ENCODE results near the gene SPSB3.

DNA sequence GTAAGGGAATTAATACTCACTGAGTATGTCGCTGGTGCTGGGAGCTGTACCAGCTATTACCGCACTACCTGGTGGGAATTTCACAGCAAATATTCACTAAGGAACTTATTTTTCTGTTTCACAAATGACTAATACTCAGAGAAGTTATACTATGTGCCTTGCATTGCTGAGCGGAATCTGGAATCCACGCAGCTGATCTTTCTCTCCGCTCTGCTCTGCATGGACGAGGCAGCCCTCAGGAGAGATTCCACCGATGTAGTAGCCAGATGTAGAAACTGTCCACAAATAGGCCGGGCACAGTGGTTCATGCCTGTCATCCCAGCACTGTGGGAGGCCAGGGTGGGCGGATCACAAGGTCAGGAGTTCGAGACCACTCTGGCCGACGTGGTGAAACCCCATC, 28.2 kb downstream of the SPSB3 start:
- no peak for TF ChIP-seq CTCF (IDR thresholded peaks at IDR 0.05; ENCODE audit: low read depth, low read length, missing input control)
- no peak for TF ChIP-seq TAF1 (conservative IDR thresholded peaks at IDR 0.05)
- TF ChIP-seq SP1 (IDR thresholded peaks at IDR 0.05): no peak
- TF ChIP-seq RAD21 (IDR thresholded peaks at IDR 0.05): no peak
- TF ChIP-seq ZBTB33 (IDR thresholded peaks at IDR 0.05): no peak
- TF ChIP-seq HNF4G (IDR thresholded peaks at IDR 0.05): no peak
- TF ChIP-seq, protein P1, sequence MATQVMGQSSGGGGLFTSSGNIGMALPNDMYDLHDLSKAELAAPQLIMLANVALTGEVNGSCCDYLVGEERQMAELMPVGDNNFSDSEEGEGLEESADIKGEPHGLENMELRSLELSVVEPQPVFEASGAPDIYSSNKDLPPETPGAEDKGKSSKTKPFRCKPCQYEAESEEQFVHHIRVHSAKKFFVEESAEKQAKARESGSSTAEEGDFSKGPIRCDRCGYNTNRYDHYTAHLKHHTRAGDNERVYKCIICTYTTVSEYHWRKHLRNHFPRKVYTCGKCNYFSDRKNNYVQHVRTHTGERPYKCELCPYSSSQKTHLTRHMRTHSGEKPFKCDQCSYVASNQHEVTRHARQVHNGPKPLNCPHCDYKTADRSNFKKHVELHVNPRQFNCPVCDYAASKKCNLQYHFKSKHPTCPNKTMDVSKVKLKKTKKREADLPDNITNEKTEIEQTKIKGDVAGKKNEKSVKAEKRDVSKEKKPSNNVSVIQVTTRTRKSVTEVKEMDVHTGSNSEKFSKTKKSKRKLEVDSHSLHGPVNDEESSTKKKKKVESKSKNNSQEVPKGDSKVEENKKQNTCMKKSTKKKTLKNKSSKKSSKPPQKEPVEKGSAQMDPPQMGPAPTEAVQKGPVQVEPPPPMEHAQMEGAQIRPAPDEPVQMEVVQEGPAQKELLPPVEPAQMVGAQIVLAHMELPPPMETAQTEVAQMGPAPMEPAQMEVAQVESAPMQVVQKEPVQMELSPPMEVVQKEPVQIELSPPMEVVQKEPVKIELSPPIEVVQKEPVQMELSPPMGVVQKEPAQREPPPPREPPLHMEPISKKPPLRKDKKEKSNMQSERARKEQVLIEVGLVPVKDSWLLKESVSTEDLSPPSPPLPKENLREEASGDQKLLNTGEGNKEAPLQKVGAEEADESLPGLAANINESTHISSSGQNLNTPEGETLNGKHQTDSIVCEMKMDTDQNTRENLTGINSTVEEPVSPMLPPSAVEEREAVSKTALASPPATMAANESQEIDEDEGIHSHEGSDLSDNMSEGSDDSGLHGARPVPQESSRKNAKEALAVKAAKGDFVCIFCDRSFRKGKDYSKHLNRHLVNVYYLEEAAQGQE (IDR thresholded peaks at IDR 0.05): no peak

Data from liver (tissue), 3 donors.